HepG2 (cell line): Measurements from ENCODE around the gene UBC. TPM values are rescaled to one million over a fixed set of nuclear protein-coding genes. Genes with fewer than 3 reads are reported as not detected.

Experiments
- ELF4 ChIP-seq: sonication (generic); formaldehyde crosslinking; IDR thresholded peaks from 2 replicates; pipeline ENCODE4 v1.5.0; 2020; ENCODE audit warnings: missing genetic modification reagents, mild to moderate bottlenecking, moderate library complexity, borderline replicate concordance
- HIVEP1 ChIP-seq: sonication (generic); formaldehyde crosslinking; IDR thresholded peaks from 2 replicates; pipeline ENCODE4 v1.4.0; 2020; ENCODE audit warnings: mild to moderate bottlenecking, missing genetic modification reagents
- MEF2D ChIP-seq: sonication (generic); formaldehyde crosslinking; IDR thresholded peaks from 2 replicates; pipeline ENCODE4 v1.5.1; 2020; ENCODE audit warnings: mild to moderate bottlenecking, missing genetic modification reagents
- MLLT10 ChIP-seq: sonication (generic); formaldehyde crosslinking; IDR thresholded peaks from 2 replicates; pipeline ENCODE4 v1.4.0; 2020; ENCODE audit warnings: missing genetic modification reagents
- PHB2 ChIP-seq: fragments of 450-650 bp; IDR thresholded peaks from 2 replicates; pipeline ENCODE4 v1.6.1; 2018; ENCODE audit not compliant: partially characterized antibody
- RFX3 ChIP-seq: IDR thresholded peaks from 2 replicates; pipeline ENCODE4 v1.6.1; 2016; ENCODE audit warnings: missing biosample characterization, missing genetic modification reagents
- SMARCE1 ChIP-seq: fragments of 450-650 bp; IDR thresholded peaks from 2 replicates; pipeline ENCODE4 v1.6.1; 2017; ENCODE audit warnings: borderline replicate concordance
- TCF7 ChIP-seq: sonication (generic); IDR thresholded peaks from 2 replicates; pipeline ENCODE4 v1.6.1; 2016; ENCODE audit warnings: antibody characterized with exemption, low read depth
- ZFP36L2 ChIP-seq: sonication (generic); formaldehyde crosslinking; IDR thresholded peaks from 2 replicates; pipeline ENCODE4 v1.4.0; 2020; ENCODE audit warnings: missing genetic modification reagents
- ZNF24 ChIP-seq: fragments of 450-650 bp; IDR thresholded peaks from 2 replicates; pipeline ENCODE4 v1.6.1; 2017; ENCODE audit warnings: antibody characterized with exemption, mild to moderate bottlenecking
- ZNF616 ChIP-seq: sonication (generic); formaldehyde crosslinking; IDR thresholded peaks from 2 replicates; pipeline ENCODE4 v1.5.0; 2020; ENCODE audit warnings: low read depth, mild to moderate bottlenecking, missing genetic modification reagents
- ZNF841 ChIP-seq: sonication (generic); formaldehyde crosslinking; IDR thresholded peaks from 2 replicates; pipeline ENCODE4 v1.8.1; 2023; ENCODE audit warnings: missing genetic modification reagents, borderline replicate concordance
- polyA plus RNA-seq, 8 experiments: library from polyadenylated mRNA; depleted of rRNA in 3 of 8; stranded (reverse) in 7 of 8; unstranded in 1 of 8; fragments of >200 nt; fragmentation: Illumina TruSeq in 4 of 8; extraction: Trizol in 4 of 8; gene quantifications; 2 replicates each; pipeline versions ENCODE4 v1.2.1 to v1.2.3, GENCODE V29; 2011 to 2016; ENCODE audit warnings: low read depth in 4 of 8, missing spikeins in 1 of 8, mixed read lengths in 1 of 8; ENCODE audit not compliant: insufficient read depth in 1 of 8
- total RNA-seq, 5 experiments: library from RNA; depleted of rRNA; stranded (reverse); fragments of >200 nt; fragmentation: Illumina TruSeq; extraction: Trizol; gene quantifications; 2 replicates each; pipeline ENCODE4 v1.2.3, GENCODE V29; 2016; ENCODE audit warnings: low read depth in 1 of 5
- TF ChIP-seq, protein P1 (sequence below): IDR thresholded peaks from 2 replicates; pipeline ENCODE4 v1.6.1; 2016; ENCODE audit warnings: missing biosample characterization, missing genetic modification reagents, low read depth
- TF ChIP-seq, protein P2 (sequence below): IDR thresholded peaks from 2 replicates; pipeline ENCODE4 v1.6.1; 2012; ENCODE audit warnings: low read depth, low read length, improper control_type of control experiment
- TF ChIP-seq, protein P3 (sequence below), 2 experiments: sonication (generic) in 1 of 2; formaldehyde crosslinking in 1 of 2; IDR thresholded peaks; 2 replicates each; pipeline versions ENCODE4 v1.4.0 to v1.6.1; 2016 to 2020; ENCODE audit warnings: borderline replicate concordance in 1 of 2, low read depth in 1 of 2, mild to moderate bottlenecking in 1 of 2, missing genetic modification reagents in 1 of 2
- TF ChIP-seq, protein P4 (sequence below): sonication (generic); formaldehyde crosslinking; IDR thresholded peaks from 2 replicates; pipeline ENCODE4 v1.4.0; 2020; ENCODE audit warnings: mild to moderate bottlenecking, missing genetic modification reagents, borderline replicate concordance

Gene UBC
- total and polyA plus RNA-seq, 2 of the 13 experiments (the other 11 are each of a cell fraction or from before 2014, with no cell fraction given), result 805 to 1,432 TPM

- TF ChIP-seq ELF4 (CRISPR knock-in tag) (0 out of 2 replicates have a peak, but pooled peaks have one; percentile 66), TCF7 (no peak), RFX3 (CRISPR knock-in tag) (no peak), SMARCE1 (no peak), MLLT10 (no peak), MEF2D (CRISPR knock-in tag) (no peak), ZNF24 (no peak), HIVEP1 (CRISPR knock-in tag) (no peak; the same call in 1 of the 2 replicates), ZNF616 (peak; percentile 16; the same call in 1 of the 2 replicates), ZFP36L2 (CRISPR knock-in tag) (no peak), PHB2 (no peak), ZNF841 (CRISPR knock-in tag) (no peak; the same call in 1 of the 2 replicates)
- TF ChIP-seq, protein P1, sequence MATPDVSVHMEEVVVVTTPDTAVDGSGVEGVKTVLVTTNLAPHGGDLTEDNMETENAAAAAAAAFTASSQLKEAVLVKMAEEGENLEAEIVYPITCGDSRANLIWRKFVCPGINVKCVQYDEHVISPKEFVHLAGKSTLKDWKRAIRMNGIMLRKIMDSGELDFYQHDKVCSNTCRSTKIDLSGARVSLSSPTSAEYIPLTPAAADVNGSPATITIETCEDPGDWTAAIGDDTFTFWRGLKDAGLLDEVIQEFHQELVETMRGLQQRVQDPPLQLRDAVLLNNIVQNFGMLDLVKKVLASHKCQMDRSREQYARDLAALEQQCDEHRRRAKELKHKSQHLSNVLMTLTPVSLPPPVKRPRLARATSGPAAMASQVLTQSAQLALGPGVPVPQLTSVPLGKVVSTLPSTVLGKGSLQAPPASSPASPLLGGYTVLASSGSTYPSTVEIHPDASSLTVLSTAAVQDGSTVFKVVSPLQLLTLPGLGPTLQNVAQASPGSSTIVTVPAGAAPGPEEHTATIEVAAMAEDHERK (CRISPR knock-in tag), result no peak
- TF ChIP-seq, protein P2, sequence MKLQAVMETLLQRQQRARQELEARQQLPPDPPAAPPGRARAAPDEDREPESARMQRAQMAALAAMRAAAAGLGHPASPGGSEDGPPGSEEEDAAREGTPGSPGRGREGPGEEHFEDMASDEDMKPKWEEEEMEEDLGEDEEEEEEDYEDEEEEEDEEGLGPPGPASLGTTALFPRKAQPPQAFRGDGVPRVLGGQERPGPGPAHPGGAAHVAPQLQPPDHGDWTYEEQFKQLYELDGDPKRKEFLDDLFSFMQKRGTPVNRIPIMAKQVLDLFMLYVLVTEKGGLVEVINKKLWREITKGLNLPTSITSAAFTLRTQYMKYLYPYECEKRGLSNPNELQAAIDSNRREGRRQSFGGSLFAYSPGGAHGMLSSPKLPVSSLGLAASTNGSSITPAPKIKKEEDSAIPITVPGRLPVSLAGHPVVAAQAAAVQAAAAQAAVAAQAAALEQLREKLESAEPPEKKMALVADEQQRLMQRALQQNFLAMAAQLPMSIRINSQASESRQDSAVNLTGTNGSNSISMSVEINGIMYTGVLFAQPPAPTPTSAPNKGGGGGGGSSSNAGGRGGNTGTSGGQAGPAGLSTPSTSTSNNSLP, result no peak
- TF ChIP-seq, protein P3, sequence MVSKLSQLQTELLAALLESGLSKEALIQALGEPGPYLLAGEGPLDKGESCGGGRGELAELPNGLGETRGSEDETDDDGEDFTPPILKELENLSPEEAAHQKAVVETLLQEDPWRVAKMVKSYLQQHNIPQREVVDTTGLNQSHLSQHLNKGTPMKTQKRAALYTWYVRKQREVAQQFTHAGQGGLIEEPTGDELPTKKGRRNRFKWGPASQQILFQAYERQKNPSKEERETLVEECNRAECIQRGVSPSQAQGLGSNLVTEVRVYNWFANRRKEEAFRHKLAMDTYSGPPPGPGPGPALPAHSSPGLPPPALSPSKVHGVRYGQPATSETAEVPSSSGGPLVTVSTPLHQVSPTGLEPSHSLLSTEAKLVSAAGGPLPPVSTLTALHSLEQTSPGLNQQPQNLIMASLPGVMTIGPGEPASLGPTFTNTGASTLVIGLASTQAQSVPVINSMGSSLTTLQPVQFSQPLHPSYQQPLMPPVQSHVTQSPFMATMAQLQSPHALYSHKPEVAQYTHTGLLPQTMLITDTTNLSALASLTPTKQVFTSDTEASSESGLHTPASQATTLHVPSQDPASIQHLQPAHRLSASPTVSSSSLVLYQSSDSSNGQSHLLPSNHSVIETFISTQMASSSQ (IDR thresholded peaks at IDR 0.05; ENCODE audit: low read depth), result no peak; the same call in 1 of the 2 replicates
- TF ChIP-seq, protein P3 (CRISPR knock-in tag; IDR thresholded peaks at IDR 0.05; ENCODE audit: borderline replicate concordance), result peak; percentile 29; the same call in 1 of the 2 replicates
- TF ChIP-seq, protein P4, sequence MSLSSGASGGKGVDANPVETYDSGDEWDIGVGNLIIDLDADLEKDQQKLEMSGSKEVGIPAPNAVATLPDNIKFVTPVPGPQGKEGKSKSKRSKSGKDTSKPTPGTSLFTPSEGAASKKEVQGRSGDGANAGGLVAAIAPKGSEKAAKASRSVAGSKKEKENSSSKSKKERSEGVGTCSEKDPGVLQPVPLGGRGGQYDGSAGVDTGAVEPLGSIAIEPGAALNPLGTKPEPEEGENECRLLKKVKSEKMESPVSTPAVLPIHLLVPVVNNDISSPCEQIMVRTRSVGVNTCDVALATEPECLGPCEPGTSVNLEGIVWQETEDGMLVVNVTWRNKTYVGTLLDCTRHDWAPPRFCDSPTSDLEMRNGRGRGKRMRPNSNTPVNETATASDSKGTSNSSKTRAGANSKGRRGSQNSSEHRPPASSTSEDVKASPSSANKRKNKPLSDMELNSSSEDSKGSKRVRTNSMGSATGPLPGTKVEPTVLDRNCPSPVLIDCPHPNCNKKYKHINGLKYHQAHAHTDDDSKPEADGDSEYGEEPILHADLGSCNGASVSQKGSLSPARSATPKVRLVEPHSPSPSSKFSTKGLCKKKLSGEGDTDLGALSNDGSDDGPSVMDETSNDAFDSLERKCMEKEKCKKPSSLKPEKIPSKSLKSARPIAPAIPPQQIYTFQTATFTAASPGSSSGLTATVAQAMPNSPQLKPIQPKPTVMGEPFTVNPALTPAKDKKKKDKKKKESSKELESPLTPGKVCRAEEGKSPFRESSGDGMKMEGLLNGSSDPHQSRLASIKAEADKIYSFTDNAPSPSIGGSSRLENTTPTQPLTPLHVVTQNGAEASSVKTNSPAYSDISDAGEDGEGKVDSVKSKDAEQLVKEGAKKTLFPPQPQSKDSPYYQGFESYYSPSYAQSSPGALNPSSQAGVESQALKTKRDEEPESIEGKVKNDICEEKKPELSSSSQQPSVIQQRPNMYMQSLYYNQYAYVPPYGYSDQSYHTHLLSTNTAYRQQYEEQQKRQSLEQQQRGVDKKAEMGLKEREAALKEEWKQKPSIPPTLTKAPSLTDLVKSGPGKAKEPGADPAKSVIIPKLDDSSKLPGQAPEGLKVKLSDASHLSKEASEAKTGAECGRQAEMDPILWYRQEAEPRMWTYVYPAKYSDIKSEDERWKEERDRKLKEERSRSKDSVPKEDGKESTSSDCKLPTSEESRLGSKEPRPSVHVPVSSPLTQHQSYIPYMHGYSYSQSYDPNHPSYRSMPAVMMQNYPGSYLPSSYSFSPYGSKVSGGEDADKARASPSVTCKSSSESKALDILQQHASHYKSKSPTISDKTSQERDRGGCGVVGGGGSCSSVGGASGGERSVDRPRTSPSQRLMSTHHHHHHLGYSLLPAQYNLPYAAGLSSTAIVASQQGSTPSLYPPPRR, result peak; percentile 57; the same call in 1 of the 2 replicates
Observed at GRCh38 chr12:124940393-124941169, 26.1 kb upstream of the UBC start (continued).
